PFSK-1 (cell line): ENCODE results near the gene NCAM1.

Experiments
- FOXP2 ChIP-seq: optimal IDR thresholded peaks from 2 replicates; pipeline ENCODE3; 2011; ENCODE audit warnings: borderline replicate concordance, control low read depth, inconsistent platforms; ENCODE audit not compliant: insufficient read depth; ENCODE audit errors: extremely low read length, extremely low read depth
- SIN3A ChIP-seq: IDR thresholded peaks from 2 replicates; pipeline ENCODE4 v1.6.1; 2012; ENCODE audit warnings: mild to moderate bottlenecking, low read length, moderate library complexity, borderline replicate concordance; ENCODE audit not compliant: insufficient read depth
- TAF1 ChIP-seq: IDR thresholded peaks from 2 replicates; pipeline ENCODE4 v1.6.1; 2012; ENCODE audit warnings: low read length, control low read depth, borderline replicate concordance; ENCODE audit not compliant: insufficient read depth
- TF ChIP-seq, protein P1 (sequence below), 2 experiments: IDR thresholded peaks; 2 replicates each; pipeline versions ENCODE4 v1.6.1 to v1.8.0; 2011 to 2012; ENCODE audit warnings: low read depth in 2 of 2, low read length in 2 of 2, control low read depth in 1 of 2, inconsistent platforms in 1 of 2, mild to moderate bottlenecking in 1 of 2, moderate library complexity in 1 of 2; ENCODE audit not compliant: insufficient read depth in 1 of 2

- TF ChIP-seq TAF1 (no peak), SIN3A (no peak), FOXP2 (no peak)
- TF ChIP-seq, protein P1, sequence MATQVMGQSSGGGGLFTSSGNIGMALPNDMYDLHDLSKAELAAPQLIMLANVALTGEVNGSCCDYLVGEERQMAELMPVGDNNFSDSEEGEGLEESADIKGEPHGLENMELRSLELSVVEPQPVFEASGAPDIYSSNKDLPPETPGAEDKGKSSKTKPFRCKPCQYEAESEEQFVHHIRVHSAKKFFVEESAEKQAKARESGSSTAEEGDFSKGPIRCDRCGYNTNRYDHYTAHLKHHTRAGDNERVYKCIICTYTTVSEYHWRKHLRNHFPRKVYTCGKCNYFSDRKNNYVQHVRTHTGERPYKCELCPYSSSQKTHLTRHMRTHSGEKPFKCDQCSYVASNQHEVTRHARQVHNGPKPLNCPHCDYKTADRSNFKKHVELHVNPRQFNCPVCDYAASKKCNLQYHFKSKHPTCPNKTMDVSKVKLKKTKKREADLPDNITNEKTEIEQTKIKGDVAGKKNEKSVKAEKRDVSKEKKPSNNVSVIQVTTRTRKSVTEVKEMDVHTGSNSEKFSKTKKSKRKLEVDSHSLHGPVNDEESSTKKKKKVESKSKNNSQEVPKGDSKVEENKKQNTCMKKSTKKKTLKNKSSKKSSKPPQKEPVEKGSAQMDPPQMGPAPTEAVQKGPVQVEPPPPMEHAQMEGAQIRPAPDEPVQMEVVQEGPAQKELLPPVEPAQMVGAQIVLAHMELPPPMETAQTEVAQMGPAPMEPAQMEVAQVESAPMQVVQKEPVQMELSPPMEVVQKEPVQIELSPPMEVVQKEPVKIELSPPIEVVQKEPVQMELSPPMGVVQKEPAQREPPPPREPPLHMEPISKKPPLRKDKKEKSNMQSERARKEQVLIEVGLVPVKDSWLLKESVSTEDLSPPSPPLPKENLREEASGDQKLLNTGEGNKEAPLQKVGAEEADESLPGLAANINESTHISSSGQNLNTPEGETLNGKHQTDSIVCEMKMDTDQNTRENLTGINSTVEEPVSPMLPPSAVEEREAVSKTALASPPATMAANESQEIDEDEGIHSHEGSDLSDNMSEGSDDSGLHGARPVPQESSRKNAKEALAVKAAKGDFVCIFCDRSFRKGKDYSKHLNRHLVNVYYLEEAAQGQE (IDR thresholded peaks at IDR 0.05; ENCODE audit: insufficient read depth in 1 of 2, low read depth in 2 of 2, low read length in 2 of 2), result no peak
These were observed 29.5 kb upstream of the NCAM1 start for GRCh38 chr11:112931703-112932102.
